SU-DHL-6 (cell line): ENCODE data around the gene RNF146.

Experiments
- CTCF ChIP-seq: fragments of 200-600 bp; sonication (generic); IDR thresholded peaks from one replicate; pipeline ENCODE4 v1.5.1; 2017; ENCODE audit warnings: antibody characterized with exemption, mild to moderate bottlenecking, low read length, moderate library complexity; ENCODE audit not compliant: insufficient read depth, poor library complexity, severe bottlenecking
- EZH2phosphoT487 ChIP-seq: fragments of 200-600 bp; sonication (generic), shearing (Covaris generic); conservative IDR thresholded peaks from 2 replicates; pipeline ENCODE4 v1.6.1; 2018; ENCODE audit warnings: mild to moderate bottlenecking, antibody characterized with exemption, low read length, moderate library complexity, mixed read lengths

GRCh38 chr6:127225497-127225896 is 41.2 kb upstream of the RNF146 start:
- no peak for TF ChIP-seq CTCF
- TF ChIP-seq EZH2phosphoT487, result no peak
